ENCODE measurements around the gene VMAC.

Gene VMAC

DNA sequence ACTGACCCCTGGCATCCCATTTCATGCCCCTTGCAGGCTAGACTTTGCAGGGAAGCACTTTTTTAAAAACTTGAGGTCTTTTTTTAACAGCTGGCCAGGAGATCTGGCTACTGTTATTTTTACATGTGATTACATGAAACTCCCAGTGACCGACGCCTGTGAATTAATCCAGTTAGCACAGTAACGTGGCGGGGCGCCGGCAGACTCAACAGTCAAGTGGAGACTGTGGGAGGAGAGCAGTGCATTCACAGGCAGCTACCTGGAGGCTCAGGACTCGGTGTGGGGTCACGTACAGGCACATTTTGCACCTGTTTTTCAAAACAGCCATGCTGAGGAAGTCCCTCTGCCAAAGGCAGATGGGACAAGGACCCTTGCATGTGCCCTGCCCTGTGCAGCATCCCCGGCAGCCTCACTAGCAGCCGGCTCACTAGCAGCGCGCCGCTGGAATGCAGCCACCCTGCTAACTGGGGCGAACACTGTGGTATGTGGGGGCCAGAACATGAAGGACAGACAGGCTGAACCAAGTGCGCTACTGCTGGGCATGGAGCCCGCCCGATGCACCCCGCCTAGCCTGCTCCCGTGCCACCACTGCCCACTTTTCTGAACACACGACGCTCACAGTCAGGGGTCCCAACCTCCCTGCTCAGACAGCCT lies 28.1 kb downstream of the VMAC start:
- TF ChIP-seq EZH2 (IDR thresholded peaks at IDR 0.05; ENCODE audit: borderline replicate concordance, low read depth, low read length, severe bottlenecking) (no peak), CTCF (IDR thresholded peaks at IDR 0.05; ENCODE audit: borderline replicate concordance, extremely low read depth, low read length, poor library complexity, severe bottlenecking) (no peak)
- no peak overlapping the region for H3K4me3 ChIP-seq (ENCODE audit: low read depth in 1 of 2, low read length in 2 of 2)
- H3K9ac ChIP-seq (ENCODE audit: low read depth, low read length) = no peak overlapping the region
- no peaks in the 10 kb centered on the region for H3K4me1 ChIP-seq (ENCODE audit: insufficient read depth, low read length)
- peaks cover 60% of the 10 kb centered on the region for H4K20me1 ChIP-seq (ENCODE audit: insufficient read depth, low read length)
- no peaks in the 10 kb centered on the region for H3K9me3 ChIP-seq (ENCODE audit: insufficient read depth, low read length, severe bottlenecking)
- DNase-seq (no peak), ATAC-seq (ENCODE audit: insufficient read depth, low read depth) (no peak)
- H2AFZ ChIP-seq (ENCODE audit: low read depth, low read length) = no peak overlapping the region
- no peak overlapping the region for H3K27ac ChIP-seq (ENCODE audit: low read length)
- no peak overlapping the region for H3K4me2 ChIP-seq (ENCODE audit: insufficient read depth, low read length)
- H3K27me3 ChIP-seq (ENCODE audit: insufficient read depth, low read length, poor library complexity) = no peaks in the 10 kb centered on the region
- H3K36me3 ChIP-seq (ENCODE audit: insufficient read depth, low read length) = peaks cover 88% of the 10 kb centered on the region
- H3K79me2 ChIP-seq (ENCODE audit: insufficient read depth, low read length) = peaks cover 56% of the 10 kb centered on the region

DNA sequence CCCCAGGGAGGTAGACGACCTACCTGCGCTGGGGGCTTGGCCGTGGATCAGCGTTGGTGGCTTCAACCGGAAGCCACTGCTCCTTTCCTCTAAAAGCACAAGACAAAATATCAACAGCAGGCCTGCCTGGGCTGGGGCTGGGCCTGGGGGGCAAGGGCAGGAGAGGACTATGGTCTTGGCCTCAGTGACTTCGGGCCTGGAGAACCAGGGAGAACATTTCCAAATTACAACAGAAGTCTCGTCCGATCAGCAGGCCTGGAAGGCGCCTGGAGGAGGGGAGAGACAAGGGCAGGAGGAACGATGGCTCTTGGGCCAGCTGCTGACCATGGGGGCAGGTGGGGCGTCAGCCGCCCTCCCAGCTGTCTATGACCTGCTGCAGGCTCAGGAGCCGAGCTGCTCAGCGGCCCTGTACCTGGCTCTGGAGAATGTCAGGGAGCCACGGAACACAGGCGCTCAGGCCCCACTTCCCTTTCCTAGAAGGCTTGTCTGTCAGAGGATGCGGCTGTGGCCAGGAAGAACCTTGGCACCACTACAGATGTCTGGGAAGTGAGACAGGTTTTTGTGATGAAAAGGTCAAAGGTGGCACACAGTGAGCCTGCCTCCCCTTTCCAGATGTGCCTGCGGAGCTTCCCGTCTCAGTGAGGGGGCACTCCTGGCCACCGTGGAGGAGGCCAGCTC lies 28.9 kb downstream of the VMAC start:
- Histone ChIP-seq H3K4me2 (ENCODE audit: insufficient read depth, low read length) (no peak overlapping the region), H3K9me3 (ENCODE audit: insufficient read depth, low read length, severe bottlenecking) (no peaks in the 10 kb centered on the region), H3K27ac (ENCODE audit: low read length) (no peak overlapping the region), H3K79me2 (ENCODE audit: insufficient read depth, low read length) (peaks cover 63% of the 10 kb centered on the region), H2AFZ (ENCODE audit: low read depth, low read length) (no peak overlapping the region), H3K9ac (ENCODE audit: low read depth, low read length) (no peak overlapping the region), H3K36me3 (ENCODE audit: insufficient read depth, low read length) (peaks cover 88% of the 10 kb centered on the region), H4K20me1 (ENCODE audit: insufficient read depth, low read length) (peaks cover 65% of the 10 kb centered on the region), H3K4me1 (ENCODE audit: insufficient read depth, low read length) (no peaks in the 10 kb centered on the region), H3K27me3 (ENCODE audit: insufficient read depth, low read length, poor library complexity) (no peaks in the 10 kb centered on the region), H3K4me3 (ENCODE audit: low read depth in 1 of 2, low read length in 2 of 2) (no peak overlapping the region)
- TF ChIP-seq EZH2 (IDR thresholded peaks at IDR 0.05; ENCODE audit: borderline replicate concordance, low read depth, low read length, severe bottlenecking) = no peak
- no peak for TF ChIP-seq CTCF (IDR thresholded peaks at IDR 0.05; ENCODE audit: borderline replicate concordance, extremely low read depth, low read length, poor library complexity, severe bottlenecking)
- DNase-seq = no peak
- no peak for ATAC-seq (ENCODE audit: insufficient read depth, low read depth)

DNA sequence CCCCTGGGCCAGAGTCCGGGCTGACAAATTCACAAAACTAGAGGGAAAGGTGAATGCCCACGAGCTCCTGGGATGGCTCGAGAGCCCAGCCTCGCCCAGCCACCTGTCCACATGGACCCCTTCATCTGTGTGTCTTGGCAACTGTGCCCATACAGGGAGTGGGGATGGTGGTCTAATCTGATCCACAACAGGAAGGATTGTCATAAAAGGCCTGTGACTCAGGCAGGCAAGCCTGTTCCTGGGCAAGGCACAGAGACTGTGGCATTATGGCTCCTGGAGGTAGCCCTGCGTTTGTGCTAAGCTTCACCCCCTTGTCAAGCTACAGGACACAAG lies 29.4 kb downstream of the VMAC start:
- H2AFZ ChIP-seq (ENCODE audit: low read depth, low read length) = no peak overlapping the region
- H4K20me1 ChIP-seq (ENCODE audit: insufficient read depth, low read length) = peaks cover 65% of the 10 kb centered on the region
- H3K36me3 ChIP-seq (ENCODE audit: insufficient read depth, low read length) = peaks cover 85% of the 10 kb centered on the region
- H3K4me1 ChIP-seq (ENCODE audit: insufficient read depth, low read length) = no peaks in the 10 kb centered on the region
- no peaks in the 10 kb centered on the region for H3K9me3 ChIP-seq (ENCODE audit: insufficient read depth, low read length, severe bottlenecking)
- peaks cover 68% of the 10 kb centered on the region for H3K79me2 ChIP-seq (ENCODE audit: insufficient read depth, low read length)
- no peak overlapping the region for H3K9ac ChIP-seq (ENCODE audit: low read depth, low read length)
- TF ChIP-seq CTCF (IDR thresholded peaks at IDR 0.05; ENCODE audit: borderline replicate concordance, extremely low read depth, low read length, poor library complexity, severe bottlenecking) = no peak
- no peak for TF ChIP-seq EZH2 (IDR thresholded peaks at IDR 0.05; ENCODE audit: borderline replicate concordance, low read depth, low read length, severe bottlenecking)
- H3K27ac ChIP-seq (ENCODE audit: low read length) = no peak overlapping the region
- DNase-seq (no peak), ATAC-seq (ENCODE audit: insufficient read depth, low read depth) (no peak)
- no peak overlapping the region for H3K4me2 ChIP-seq (ENCODE audit: insufficient read depth, low read length)
- no peaks in the 10 kb centered on the region for H3K27me3 ChIP-seq (ENCODE audit: insufficient read depth, low read length, poor library complexity)
- H3K4me3 ChIP-seq (ENCODE audit: low read depth in 1 of 2, low read length in 2 of 2) = no peak overlapping the region
